HG03108 (cell line): ENCODE results near the gene HOXD3.

Experiments
- ATAC-seq: cut with Tn5 transposase; IDR thresholded peaks from one replicate; pipeline ENCODE4 v1.9.1; 2021; ENCODE audit warnings: moderate library complexity; ENCODE audit not compliant: unreplicated experiment

Gene HOXD3

DNA sequence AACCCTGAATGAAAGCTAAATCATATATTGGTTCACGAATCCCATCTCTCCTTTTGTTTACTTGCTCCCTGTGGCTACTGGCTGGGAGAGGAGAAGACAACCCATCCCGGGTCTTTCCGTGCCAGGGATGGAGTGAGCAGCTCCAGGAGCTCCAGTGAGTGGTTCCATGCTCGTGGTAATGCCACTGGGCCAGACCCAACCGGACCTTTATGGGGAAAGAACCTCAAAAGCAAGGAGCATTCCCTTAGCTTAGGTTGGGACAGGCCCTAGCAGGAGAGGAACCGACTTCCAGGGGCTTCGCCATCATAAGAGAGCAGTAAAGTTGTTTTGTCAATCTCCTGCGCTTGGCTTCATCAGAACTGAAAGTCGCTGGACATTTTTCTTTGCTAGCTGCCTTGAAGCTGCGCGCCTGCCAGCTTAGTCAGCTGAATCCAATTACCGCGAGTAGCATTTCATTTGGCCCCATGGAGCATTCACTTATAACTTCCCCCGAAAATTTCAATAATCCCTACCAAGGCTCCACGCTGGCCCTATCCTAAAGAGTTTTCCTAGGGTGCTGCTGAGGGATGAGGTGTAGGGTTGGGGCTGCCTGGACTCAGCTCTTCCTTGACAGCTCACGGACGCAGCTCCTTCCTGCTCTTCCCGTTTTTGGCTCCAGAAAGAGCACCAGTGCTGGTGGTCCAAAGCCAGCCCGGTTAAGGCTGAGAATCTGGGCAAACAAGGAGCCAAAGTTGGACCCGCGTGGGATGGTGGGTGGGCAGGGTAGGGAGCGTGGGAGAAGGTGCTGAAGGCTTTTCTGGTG, 4.9 kb downstream of the HOXD3 start:
- no peak for ATAC-seq

DNA sequence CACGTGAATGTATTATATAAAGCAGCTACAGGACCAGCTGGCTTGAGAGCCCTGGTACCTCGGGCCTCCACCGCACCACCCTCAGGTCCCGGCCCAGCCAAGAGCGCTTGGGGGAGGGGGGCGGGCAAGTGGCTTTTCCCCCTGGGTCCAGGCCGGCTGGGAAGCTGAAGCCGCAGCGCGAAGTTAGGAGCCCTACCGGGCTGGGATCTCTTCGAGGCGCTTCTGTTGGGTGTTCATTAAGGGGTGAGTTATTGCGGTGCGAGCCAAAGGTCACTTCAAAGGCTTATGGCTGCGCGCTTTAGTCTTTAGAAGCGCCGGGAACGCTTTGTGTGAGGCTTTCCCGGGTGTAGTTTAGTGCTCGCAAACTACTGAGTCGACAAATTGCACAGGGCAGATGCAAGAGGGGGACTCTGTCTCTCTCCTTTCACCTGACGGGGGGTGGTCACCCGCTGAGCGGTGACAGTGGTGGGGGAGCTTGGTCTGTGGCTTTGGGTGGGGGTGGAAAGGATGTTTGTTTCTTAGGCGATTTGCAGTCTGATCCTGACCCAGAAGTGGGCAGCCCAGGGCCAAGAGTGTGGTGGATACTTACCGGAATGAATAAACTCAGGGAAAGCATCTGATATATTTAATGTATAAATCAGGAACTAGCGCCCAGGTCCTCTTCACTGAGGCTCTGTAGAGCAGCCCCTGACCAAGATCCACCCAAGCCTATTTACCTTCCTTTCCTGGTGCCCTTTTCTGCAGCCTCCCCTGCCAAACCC, 6.0 kb downstream of the HOXD3 start:
- ATAC-seq: no peak

GRCh38 chr2:176163672-176164056, 6.6 kb downstream of the HOXD3 start:
- ATAC-seq: no peak

DNA sequence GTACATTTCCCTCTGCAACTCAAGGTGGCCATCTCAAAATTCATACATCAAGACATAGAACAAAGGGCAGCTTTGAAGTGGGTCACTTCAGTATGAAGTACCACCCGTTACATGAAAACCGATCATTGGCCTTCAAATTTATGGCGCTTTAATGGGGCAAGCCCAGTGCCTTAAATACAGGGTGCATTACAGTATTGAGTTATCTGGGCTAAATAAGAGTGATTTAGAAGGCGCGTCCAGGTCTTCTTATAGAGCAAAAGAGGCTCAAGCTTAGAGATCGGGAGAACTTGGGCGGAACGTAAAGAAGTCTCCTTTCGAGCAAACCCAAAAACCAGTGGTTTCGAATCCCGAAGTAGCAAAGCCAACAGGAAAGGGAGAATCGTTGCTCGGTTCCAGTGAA, 7.1 kb downstream of the HOXD3 start:
- no peak for ATAC-seq

GRCh38 chr2:176164611-176165369, 7.7 kb downstream of the HOXD3 start:
- ATAC-seq: no peak

DNA sequence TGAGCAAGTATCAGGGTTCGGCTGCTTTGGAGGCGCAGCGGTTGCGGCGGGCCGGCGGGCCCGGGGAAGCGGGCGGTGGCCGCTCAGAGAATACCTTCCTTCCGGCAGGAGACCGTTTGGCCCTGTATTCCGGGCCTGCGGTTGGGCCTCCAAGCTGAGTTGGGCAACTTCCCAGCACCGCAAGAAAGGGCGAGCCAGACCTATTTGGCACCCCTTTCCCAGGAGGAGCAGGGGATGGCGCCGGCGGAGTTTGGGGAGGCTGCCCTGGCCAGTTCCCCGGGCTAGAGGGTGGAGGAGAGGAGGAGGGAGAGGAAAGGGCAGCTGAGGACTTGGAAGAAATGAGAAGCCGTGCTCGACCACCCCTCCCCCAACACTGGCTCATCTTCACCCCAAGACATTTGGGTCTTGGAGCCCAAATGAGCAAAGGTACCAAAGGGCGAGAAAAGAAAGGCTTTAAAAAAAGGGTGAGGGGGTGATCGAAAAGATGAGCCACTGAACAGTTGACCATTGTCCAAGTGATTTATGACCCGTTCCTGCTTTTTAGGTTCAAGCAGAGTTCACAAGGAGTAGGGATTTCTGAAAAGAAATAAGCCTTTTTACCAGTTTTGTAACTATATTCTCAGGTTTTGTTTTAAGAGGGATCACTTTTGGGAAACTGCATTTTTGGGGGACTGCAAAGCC, 8.4 kb downstream of the HOXD3 start:
- no peak for ATAC-seq

- ATAC-seq: no peak
Observed at GRCh38 chr2:176166272-176166671, 9.2 kb downstream of the HOXD3 start.

GRCh38 chr2:176167398-176167797, 10.3 kb downstream of the HOXD3 start:
- no peak for ATAC-seq

DNA sequence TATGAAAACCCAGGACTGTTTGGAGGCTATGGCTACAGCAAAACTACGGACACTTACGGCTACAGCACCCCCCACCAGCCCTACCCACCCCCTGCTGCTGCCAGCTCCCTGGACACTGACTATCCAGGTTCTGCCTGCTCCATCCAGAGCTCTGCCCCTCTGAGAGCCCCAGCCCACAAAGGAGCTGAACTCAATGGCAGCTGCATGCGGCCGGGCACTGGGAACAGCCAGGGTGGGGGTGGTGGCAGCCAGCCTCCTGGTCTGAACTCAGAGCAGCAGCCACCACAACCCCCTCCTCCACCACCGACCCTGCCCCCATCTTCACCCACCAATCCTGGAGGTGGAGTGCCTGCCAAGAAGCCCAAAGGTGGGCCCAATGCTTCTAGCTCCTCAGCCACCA, 12.1 kb downstream of the HOXD3 start:
- no peak for ATAC-seq

DNA sequence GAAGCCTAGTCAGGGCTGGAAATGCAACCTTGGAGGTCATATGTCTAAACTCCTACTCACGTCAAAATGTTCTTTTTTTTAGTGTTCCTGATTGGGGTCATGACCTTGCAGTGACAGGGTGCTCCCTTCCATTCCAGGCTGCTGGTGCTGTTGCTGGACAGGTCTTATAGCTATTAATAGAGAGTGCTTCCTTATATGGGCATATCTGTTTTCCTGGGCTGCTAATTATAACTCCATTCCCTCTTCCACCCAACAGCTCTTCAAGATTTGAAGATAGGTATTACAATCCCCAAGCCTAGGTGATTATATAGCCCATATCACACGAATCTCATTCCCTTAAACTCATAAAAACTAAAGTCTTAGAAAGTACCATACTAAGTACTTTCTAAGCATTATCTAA, 12.6 kb downstream of the HOXD3 start:
- no peak for ATAC-seq

- ATAC-seq: no peak
Observed at GRCh38 chr2:176170602-176171305, 13.6 kb downstream of the HOXD3 start.

- ATAC-seq: no peak
Observed at GRCh38 chr2:176171351-176172006, 14.4 kb downstream of the HOXD3 start.

DNA sequence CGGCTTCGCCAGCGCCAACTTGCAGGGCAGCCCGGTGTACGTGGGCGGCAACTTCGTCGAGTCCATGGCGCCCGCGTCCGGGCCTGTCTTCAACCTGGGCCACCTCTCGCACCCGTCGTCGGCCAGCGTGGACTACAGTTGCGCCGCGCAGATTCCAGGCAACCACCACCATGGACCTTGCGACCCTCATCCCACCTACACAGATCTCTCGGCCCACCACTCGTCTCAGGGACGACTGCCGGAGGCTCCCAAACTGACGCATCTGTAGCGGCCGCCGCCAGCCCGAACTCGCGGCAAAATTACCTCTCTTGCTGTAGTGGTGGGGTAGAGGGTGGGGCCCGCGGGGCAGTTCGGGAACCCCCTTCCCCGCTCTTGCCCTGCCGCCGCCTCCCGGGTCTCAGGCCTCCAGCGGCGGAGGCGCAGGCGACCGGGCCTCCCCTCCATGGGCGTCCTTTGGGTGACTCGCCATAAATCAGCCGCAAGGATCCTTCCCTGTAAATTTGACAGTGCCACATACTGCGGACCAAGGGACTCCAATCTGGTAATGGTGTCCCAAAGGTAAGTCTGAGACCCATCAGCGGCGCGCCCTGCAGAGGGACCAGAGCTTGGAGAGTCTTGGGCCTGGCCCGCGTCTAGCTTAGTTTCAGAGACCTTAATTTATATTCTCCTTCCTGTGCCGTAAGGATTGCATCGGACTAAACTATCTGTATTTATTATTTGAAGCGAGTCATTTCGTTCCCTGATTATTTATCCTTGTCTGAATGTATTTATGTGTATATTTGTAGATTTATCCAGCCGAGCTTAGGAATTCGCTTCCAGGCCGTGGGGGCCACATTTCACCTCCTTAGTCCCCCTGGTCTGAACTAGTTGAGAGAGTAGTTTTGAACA, 15.1 kb downstream of the HOXD3 start:
- no peak for ATAC-seq

DNA sequence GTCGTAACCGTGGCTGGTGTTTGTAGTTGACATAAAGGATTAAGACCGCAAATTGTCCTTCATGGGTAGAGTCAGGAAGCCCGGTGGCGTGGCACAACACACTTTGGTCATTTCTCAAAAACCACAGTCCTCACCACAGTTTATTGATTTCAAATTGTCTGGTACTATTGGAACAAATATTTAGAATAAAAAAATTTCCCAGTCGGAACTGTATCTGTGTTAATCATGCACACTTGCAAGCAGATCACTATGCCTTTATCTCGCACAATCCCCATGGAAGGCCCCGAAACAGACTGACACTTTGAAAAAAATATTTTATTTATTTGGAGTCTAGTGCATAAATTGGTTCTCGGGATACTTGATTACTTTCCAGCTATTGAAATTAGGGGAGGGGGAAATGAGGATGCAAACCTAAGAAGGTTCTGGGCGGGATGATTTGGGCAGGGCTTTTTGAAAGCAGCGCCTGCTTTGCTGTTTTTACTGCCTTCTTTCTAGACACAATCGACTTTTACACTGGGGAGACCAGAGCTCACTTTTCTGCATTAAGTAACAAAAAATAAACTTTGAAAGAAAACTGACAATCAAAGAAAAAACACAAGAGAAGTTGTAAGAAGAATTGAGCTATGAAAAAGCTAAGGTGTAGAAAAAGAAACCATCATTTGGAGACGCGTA, 15.9 kb downstream of the HOXD3 start:
- ATAC-seq: no peak

GRCh38 chr2:176173567-176174381, 16.7 kb downstream of the HOXD3 start:
- no peak for ATAC-seq

DNA sequence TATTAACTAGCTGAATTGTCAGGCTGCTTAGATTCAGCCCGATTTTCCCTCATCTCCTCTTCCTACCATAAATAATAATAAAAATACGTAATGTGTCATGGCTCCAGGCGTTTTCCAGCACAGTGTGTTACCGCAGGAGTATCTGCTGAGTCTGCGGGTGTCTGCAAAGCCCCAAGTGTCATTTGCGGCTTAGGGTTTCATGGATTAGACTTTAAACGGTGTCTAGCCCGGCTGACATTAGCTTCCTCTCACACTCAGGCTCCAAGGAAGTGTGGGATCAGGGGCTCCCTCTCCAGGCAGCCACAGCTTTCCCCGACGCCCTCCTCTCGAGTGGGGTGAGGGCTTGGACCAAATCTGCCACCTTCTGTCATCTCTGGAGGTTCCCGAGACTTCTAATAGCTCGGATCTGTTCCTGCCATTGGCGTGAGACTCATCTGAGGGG, 17.3 kb downstream of the HOXD3 start:
- ATAC-seq: no peak
